Vagina (tissue), 2 donors: Measurements from ENCODE around the gene MFSD6.

Experiments
- POLR2A ChIP-seq, 2 donors: fragments of 450-650 bp; IDR thresholded peaks; one replicate each; pipeline ENCODE4 v1.6.1; 2017; ENCODE audit warnings: antibody characterized with exemption in 2 of 2, mild to moderate bottlenecking in 2 of 2, moderate library complexity in 2 of 2
- POLR2AphosphoS5 ChIP-seq, 2 donors: sonication (generic); formaldehyde crosslinking; IDR thresholded peaks; one replicate each; pipeline ENCODE4 v1.9.0; 2017; ENCODE audit warnings: antibody characterized with exemption in 2 of 2, mild to moderate bottlenecking in 2 of 2, low read depth in 1 of 2; ENCODE audit not compliant: insufficient read depth in 1 of 2

DNA sequence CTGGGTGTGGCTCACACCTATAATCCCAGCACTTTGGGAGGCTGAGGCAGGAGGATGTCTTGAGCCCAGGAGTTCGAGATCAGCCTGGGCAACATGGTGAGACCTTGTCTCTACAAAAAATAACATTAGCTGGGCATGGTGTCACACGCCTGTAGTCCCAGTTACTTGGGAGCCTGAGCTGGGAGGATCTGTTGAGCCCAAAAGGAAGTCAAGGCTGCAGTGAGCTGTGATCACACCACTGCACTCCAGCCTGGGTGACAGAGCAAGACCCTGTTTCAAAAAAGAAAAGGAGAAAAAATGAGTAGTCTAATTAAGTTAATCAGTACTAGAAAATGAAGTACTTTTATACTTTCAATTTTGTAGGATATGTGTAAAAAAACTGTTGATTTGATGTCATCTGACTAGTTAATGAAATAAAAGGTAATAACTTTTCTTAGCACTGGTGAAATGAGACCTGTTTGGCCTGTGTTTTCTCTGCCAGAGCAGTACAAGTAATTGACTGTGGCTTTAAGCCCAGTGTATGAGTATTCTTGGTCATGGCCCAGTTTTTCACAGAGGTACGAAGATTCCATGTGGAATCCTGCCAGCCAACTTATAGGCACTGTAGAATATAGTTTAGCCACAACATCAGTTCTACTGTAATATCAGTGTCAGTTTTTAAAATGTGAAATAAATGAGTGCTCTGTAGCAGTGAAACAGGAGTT lies 35.8 kb downstream of the MFSD6 start:
- no peak for TF ChIP-seq POLR2A (IDR thresholded peaks at IDR 0.05)
- peak in 1 of 2 donors; percentile 14 for TF ChIP-seq POLR2AphosphoS5 (IDR thresholded peaks at IDR 0.05; ENCODE audit: insufficient read depth in 1 of 2, low read depth in 1 of 2)
